Activated CD4-positive, alpha-beta T cell treated with anti-CD3 and anti-CD28 coated beads, Interleukin-2, amount 50 U/mL, for 1 hour (primary cell): ENCODE results near the gene SMIM9.

Experiments used
- DNase-seq: peaks from one replicate; pipeline ENCODE4 v3.0.0-alpha.2; 2020

The SMIM9 gene

GRCh38 chrX:154779261-154779660, 55.2 kb downstream of the SMIM9 start:
- no peak for DNase-seq

DNA sequence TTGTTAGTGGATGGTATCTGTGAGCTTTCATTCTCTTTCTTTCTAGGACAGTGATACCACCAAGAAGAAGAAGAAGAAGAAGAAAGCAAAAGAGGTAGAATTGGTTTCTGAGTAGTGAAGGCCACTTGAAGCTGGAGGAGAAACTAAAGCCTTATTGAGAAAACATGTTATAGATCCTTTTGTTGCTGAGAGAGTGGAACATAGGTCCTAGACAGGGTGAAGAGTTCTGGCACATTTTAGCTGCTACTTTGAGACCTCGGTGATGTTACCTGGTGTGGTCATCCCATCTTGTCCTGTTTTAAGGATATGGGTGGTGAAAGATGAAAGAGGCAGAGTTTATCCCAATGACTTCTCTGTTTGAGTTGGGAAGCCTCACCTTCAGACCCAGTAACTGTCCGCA, 57.7 kb downstream of the SMIM9 start:
- no peak for DNase-seq

DNA sequence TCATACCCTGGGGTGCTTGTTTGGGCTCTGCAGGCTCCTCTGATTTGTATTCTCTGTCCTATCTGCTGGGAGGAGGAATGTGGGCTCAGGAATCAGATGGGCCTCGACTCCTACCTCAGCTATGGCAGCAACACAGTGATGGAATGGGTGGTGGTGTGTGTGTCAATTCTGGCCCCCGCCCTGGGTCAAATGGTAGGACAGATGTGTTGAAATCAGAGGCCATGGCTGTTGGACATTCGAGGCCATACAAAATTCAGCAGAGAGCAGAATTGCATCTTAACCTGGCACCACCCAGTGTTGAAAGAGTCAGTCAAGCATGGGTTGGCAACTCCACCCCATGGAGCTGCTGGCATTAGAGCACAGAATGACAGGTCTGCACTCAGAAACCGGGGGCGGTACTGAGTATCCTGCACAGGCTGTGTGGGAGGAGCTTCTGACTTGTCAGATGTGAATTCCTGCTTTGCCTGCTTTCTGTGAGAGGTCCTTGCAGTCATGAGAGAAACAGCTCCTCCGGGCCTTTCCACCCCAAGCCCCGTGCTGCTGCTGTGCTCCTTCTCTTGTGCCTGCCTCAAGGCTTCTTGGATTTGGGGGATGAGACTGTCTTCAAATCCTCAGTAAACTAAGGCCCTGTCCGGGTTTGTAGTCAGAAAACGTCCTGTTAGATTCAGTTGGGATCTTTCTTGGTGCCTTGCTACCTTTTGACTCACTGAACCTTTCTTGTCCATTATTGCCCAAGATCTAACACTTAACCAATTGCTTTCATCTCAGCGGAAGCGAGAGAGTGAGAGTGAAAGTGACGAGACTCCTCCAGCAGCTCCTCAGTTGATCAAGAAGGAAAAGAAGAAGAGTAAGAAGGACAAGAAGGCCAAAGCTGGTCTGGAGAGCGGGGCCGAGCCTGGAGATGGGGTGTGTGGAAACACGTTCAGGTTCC, 58.8 kb downstream of the SMIM9 start:
- no peak for DNase-seq

- DNase-seq = no peak
Measured at GRCh38 chrX:154774622-154775021, 59.8 kb downstream of the SMIM9 start.
